K562 (cell line): ENCODE data around the gene MYRIP.

ENCODE experiments used
- BRCA1 ChIP-seq, 2 experiments: fragments of 450-650 bp in 1 of 2; sonication (generic) in 1 of 2; formaldehyde crosslinking in 1 of 2; IDR thresholded peaks; 2 replicates each; pipeline versions ENCODE4 v1.5.0 to v1.6.1; 2017 to 2020; ENCODE audit warnings: mild to moderate bottlenecking in 1 of 2, missing genetic modification reagents in 1 of 2
- CHD2 ChIP-seq: IDR thresholded peaks from 2 replicates; pipeline ENCODE4 v1.6.1; 2011; ENCODE audit warnings: low read depth, low read length
- CTCF ChIP-seq, 3 experiments: IDR thresholded peaks in 2 of 3; conservative IDR thresholded peaks in 1 of 3; 2 replicates each; pipeline ENCODE4 v1.5.1; 2011 to 2012; ENCODE audit warnings: low read length in 3 of 3, mild to moderate bottlenecking in 3 of 3, control low read depth in 2 of 3, improper control_type of control experiment in 1 of 3, inconsistent platforms in 1 of 3, low read depth in 1 of 3, mixed read lengths in 1 of 3, moderate library complexity in 1 of 3; ENCODE audit not compliant: insufficient read depth in 2 of 3
- KDM1A ChIP-seq, 2 experiments: fragments of 450-650 bp; IDR thresholded peaks; 2 replicates each; pipeline ENCODE4 v1.6.1; 2016; ENCODE audit warnings: mild to moderate bottlenecking in 2 of 2
- MXI1 ChIP-seq: IDR thresholded peaks from 2 replicates; pipeline ENCODE4 v1.6.1; 2011; ENCODE audit warnings: low read depth, mild to moderate bottlenecking, improper control_type of control experiment, low read length
- NFIC ChIP-seq: fragments of 450-650 bp; IDR thresholded peaks from 2 replicates; pipeline ENCODE4 v1.6.1; 2017; ENCODE audit warnings: mild to moderate bottlenecking, inconsistent platforms
- POLR2A ChIP-seq: fragments of 450-650 bp; conservative IDR thresholded peaks from 2 replicates; pipeline ENCODE4 v1.6.1; 2016
- POLR2AphosphoS5 ChIP-seq: IDR thresholded peaks from 2 replicates; pipeline ENCODE4 v1.6.1; 2011; ENCODE audit warnings: mild to moderate bottlenecking, low read depth, low read length, moderate library complexity; ENCODE audit not compliant: control insufficient read depth, insufficient read depth
- RREB1 ChIP-seq: fragments of 250-450 bp; sonication (Bioruptor Pico); IDR thresholded peaks from 2 replicates; pipeline ENCODE4 v1.4.0; 2020
- ZNF224 ChIP-seq: sonication (generic); formaldehyde crosslinking; IDR thresholded peaks from 2 replicates; pipeline ENCODE4 v1.8.0; 2022; ENCODE audit warnings: mild to moderate bottlenecking, missing genetic modification reagents

GRCh38 chr3:40120806-40121205 lies 311.4 kb downstream of the MYRIP start:
- TF ChIP-seq CHD2 (no peak), CTCF (IDR thresholded peaks at IDR 0.05 in 2 of 3, conservative IDR thresholded peaks at IDR 0.05 in 1 of 3; ENCODE audit: insufficient read depth in 2 of 3, low read depth in 1 of 3, low read length in 3 of 3) (no peak), POLR2A (no peak), KDM1A (IDR thresholded peaks at IDR 0.05) (no peak), MXI1 (no peak), POLR2AphosphoS5 (no peak), NFIC (no peak), RREB1 (CRISPR knock-in tag) (no peak), BRCA1 (IDR thresholded peaks at IDR 0.05) (no peak), BRCA1 (CRISPR knock-in tag; IDR thresholded peaks at IDR 0.05) (no peak), ZNF224 (no peak)
